Middle frontal gyrus (tissue), 1 donor: ENCODE data around the gene RFNG.

Experiments used
- DNase-seq: peaks from one replicate; pipeline ENCODE4 v3.0.0-alpha.2; 2015; ENCODE audit warnings: low spot score; ENCODE audit errors: extremely low spot score

The RFNG gene

DNA sequence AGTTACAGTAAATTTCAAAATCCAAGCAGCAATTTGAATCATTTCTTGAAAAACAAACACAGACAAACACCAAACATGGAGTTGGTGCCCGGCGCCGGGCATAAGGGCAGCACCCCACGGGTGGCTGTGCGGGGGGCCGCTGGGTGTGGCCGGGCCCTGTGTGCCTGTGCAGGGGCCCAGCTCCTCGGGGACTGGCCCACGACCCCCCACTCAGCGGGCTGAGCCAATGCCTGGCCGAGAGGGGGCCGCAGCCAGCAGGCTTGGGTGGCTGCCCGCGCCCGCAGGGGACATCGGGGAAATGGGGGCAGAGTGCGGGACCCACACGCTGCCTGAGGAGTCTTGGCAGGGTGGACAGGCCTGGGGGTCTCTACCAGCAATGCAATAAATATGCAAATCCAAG, 26.8 kb upstream of the RFNG start:
- DNase-seq = no peak

DNA sequence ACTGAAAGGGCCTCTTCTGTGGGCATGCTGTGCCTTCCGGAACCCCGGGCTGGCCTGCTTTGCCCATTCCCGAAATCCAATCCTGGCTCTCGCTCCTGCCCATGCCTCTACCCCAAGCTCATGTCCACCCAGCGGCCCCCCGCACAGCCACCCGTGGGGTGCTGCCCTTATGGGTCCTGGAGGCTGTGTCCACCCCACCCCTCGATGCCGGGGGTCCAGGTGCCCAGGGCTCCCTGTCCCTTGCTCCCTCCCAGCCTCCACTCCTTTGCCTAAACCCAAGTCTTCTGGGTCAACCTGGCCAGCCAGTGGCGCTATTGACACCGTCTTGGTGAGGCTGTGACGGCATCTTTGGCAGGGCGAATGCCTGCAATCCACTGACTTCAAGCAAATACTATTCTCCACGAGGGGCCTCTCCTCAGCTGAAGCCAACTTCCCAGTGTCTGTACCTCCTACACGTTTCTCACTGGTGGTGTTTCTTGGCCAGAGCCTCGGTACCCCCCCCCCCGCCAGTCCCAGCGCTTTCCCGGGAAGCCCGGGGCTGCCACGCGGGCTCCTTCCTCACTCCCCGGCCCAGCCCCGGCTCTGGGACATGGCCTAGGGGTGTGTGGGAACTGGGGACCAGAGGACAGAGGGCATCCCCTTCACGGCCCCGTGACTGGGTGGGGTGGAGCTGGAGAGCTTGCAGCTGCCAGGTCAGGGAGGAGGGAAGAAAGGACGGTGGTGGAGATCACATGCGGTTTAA, 26.2 kb upstream of the RFNG start:
- peak; percentile 21 for DNase-seq

DNA sequence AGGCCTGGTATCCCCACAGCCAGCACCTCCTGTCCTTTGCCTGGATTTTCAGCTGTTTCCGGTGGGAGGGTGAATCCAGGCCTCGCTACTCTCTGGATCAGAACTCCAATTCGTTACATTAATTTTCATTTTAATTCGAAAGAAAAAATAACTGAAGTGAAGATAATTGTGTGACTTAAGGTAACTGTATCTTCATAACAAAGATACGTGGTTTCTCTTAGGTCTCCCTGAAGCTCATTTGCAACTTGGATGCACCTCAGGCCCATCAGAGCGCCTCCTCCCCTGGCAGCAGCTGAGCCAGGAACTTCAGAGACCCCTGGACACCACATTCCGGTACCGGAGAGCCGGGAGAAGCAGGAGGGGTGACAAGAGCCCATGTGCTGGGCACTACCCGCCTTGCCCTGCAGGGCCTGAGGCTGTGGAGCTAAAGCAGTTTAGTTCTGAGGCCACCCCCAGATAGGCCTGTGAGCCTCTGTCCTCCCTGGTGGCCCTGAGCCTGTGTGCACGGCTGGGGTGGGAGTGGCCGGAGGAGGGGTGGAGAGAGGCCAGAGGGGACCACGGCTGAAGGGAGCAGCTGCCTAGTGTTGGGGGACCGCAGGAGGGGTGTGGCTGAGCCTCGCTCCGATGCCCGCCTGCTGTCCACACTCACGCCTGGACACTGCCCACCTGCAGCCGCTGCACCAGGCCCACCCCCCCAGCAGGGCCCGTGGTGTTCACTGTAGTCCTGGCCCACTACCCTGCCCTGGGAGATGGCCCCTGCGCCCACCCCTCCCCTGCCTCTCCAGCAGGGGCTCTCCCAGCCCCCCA, 25.4 kb upstream of the RFNG start:
- no peak for DNase-seq

DNA sequence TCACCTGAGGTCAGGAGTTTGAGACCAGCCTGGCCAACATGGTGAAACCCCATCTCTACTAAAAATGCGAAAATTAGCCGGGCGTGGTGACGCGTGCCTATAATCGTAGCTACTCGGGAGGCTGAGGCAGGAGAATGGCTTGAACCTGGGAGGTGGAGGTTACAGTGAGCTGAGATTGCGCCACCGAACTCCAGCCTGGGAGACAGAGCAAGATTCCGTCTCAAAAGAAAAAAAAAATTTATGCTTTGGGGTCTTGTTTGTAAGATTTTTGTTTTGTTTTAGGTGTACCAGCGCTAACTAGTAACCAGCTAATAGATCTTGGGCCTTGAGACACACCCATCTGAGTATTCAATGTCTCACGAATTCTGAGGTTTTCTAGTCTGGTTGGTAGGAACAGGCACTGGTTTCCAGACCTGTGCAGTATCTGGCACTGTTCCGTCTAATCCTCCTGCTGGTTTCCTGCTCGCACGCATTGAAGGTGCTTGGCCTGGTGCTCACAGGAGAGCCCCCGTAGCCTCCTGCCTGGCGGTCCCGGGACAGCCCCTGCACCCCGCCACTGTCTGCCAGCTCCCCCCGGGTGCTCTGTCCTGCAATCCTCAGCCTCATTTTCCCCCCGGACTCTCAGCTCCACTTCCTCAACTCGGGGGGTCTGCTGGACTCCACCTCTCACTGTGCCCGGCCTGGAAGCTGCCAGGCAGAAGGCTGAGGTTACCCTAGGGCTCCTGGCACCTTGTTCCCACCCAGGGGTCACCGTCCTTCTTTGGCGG, 24.6 kb upstream of the RFNG start:
- DNase-seq = no peak

DNA sequence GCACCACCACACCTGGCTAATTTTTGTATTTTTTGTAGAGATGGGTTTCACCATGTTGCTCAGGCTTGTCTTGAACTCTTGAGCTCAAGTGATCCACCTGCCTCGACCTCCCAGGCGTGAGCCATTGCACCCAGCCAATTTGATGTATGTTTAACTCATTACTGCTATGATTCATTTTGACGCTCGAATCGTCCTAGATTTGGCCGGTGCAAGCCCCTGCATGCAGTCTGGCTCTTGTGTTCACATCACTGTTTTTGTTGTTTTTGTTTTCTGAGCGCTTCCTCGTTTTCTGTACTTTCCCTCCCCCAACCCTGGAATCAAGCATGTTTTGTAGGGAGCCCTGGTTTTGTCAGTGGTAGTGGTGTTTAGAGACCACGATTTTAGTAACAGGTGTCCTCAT, 21.8 kb upstream of the RFNG start:
- DNase-seq = no peak

DNA sequence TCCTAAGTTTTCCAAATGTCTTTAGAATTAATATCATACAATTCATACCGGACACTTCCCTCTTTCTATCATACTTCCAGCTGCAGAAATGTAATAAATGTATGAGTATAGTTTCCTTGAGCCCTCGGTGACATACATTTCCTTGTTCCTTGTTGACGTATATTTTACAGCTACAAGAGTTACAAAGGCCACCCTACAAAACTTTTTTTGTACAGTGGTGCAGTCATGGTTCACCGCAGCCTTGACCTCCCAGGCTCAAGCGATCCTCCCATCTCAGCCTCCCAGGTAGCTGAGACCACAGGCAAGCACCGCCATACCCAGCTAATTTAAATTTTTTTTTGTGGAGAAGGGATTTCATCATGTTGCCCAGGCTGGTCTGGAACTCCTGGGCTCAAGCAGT, 21.2 kb upstream of the RFNG start:
- DNase-seq = no peak

DNA sequence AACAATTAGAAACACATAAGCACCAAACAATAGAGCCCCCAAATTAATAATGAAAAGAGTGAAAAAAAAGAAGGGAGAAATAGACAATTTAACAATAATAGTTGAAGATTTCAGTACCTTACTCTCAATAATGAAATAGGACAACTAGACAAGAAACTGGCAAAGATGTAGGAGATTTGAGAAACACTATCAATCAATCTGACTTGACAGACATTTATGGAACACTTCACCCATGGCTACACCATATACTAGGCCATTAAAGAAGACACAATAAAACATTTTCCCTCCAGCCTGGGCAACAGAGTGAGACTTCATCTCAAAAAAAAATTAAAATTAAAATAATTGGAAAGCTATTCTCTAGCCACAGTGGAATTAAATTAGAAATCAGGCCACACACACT, 19.0 kb upstream of the RFNG start:
- DNase-seq = no peak

DNA sequence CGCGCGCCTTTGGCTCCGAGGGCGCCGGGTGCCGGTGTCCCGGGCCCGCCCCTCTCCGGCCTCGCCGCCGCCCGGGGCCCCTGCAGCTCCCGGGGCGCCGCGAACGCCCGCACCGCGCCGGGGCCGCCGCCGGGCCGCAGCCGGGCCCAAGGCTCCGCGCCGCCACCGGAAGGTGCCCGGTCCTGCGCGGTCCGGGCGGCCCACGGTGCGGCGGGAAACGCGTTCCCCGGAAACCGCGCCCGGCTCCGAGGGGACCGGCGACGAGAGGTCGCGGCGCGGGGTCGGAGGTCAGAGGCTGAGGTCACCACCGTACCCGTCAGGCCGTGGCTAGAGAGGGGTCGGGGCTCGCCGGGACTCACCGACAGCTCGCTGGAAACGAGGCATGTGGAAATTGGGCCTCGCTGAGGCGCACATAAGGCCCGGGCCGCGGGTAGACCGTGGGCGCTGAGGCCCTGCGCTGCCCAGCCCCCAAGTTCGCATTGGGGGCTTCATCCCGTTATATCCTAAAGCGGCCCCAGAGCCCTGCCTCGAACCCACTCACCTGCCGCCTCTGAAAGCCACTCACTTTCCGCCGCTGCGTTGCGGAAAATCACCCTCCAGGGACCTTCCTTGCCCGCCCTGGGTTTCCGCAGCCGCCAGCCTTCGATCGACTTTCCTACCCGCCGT, 14.2 kb upstream of the RFNG start, which contains the start of gene DUS1L:
Gene DUS1L, minus strand, starts transcription at position 167 of the 666 bp plus-strand sequence. CDS start 745 bp downstream, outside the sequence.
- DNase-seq = peak; percentile 27

DNA sequence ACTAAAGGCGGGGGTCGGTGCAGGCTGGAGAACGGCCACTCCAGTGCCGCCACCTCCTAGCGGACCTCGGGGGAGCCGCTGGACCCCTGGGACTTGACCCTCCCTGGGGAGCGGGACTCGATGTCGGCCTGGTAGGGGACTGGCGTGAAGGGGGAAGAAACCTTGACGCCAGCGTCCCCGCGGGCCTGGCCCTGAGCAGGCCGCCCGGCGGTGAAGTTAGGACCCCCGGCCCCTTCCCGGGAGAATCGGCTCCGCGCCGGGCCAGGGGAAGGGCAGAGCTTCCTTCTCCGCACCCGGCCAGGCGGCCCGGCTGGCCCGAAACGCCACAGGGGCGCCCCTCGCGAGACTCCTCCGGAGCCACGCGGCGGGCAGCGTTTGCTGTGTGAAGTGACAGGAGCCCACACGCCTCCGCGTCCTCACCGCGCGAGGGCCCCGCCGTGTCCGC, 13.6 kb upstream of the RFNG start:
- no peak for DNase-seq

DNA sequence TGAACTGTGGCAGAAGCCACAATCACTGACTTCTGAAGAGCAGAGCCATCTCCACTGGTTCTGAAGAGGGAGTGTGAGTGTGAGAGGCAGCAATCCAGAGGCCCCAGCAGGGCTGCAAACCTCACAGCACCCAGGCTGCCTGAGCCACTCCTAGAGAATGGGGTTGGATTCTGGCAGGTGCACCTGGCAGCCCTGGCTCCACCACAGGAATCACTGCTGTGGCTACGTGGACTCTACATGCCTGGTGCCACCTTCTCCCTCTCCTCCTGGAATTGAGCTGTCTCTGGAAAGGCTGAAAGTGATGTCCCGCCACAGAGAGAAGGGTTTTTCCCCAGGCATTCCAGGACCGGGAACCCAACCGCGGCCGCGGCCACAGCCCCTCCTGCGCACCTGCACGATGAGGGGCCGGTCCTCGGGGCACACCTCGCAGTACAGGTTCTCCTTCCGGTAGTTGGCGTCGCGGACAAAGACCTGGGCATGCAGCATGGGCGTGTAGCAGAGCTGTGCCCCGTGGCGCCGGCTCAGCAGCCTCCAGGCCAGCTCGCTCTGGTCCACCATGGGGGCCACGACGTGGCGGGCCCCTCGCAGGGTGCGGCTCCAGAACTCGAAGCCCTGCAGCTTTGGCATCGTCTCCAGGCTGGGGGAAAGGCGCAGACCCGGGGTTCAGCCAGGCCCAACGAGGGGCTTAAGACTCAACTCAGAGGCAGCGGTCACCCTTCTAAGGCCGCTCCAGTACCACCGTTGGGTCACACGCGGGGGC, 13.0 kb upstream of the RFNG start:
- no peak for DNase-seq

DNA sequence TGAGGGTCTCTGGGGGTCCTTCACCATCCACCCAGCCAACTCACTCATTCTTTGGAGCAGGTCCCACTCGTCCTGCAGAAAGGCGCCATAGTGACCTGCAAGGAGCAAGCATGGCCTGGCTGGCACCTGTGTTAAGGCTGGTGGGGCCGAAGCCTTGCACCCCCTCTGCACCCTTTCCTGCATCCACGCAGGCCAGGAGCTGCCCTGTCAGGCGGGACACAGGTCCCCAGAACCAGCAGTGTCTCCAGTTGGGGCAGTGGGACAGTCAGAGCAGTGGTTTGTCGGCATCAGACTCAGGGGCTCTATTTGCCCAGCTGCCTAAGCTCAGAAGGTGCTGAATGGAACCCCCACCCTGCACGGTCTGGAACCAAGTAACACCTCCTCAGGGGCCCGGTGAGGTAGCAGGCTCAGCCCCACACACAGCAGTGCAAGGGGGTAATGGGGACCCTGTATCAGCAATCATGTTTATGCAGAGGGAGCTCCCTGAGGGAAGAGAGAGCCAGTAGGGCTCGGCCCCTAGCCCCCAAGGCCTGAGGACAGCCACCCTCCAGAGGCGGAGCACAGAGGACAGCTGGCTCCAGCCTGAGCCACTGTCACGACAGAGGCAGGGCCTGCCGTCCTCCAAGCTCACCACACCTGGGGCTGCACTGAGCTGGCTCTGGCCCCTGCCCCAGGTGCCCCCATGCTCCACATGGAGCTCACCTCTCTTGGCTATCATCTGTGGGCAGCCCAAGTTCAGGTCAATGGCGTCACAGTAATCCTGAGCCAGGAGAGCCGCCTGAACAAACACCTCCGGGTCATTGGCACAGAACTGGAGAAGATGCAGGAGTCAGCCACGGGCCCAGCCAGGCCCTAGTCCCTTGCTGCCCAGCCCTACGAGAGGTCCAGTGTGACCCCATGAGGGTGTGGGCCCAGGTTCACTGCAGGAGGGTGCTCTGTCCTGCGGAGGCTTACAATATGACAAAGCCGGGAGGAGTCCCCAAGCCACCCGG, 12.1 kb upstream of the RFNG start:
- DNase-seq = no peak

DNA sequence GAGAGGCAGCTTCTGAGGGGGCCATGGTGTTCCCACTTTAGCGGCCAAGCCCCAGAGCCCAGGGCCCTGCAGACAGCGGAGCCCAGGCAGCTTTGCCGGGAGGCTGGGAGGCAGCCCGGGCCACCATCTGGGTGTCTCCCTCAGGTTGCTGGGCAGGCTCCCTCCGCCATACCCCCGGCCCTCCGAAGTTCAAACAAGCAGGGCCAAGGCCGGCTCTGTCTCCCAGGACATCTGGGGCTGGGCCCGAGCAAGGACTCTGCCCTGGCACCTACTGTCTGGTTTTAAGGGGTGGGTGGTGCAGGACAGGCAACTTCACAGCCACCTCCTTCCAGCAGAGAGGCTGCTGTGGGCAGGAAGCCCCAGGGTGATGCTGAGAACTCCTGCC, 11.4 kb upstream of the RFNG start:
- DNase-seq = no peak

DNA sequence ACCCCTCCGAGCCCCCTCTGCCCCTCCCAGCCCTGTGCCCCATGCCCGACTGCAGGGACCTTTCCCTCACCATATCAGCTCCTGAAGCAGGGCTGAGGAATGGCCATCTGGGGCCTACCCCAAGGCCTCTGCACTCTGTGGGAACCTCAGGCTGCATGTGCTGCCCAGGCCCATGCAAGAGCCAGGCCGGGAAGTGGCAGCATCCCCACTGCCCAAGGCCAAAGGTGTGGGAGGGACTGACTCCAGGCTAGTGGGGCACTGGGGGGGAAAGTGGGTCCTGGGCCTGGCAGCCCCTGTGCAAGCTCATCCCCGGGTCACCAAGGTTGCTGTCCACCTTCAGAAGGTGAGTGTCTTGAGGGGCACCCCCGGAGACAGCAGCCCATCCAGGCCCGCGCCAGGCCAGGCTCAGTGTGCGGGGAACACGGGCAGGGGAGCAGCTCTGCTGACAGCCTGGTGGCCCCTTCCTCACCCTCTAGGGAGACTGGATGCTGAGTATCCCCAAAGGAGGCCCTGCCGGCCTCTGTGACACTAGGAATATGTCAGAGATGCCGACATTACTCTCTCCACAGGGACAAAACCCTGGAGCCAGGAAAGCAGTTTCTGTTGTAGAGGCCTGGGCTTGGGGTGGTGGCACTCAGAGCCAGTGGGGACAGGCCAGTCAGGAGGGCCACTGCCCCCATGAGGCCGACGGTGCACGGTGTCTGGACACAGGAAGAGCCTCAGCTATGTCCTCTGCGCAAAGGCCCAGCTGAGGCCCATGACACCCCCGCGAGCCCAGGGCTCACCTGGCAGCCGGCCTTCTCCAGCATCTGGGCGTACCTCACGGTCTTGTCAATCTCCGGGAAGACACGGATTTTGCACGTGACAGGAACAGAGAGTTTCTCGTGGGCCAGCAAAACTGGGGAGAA, 10.7 kb upstream of the RFNG start:
- DNase-seq = no peak

DNA sequence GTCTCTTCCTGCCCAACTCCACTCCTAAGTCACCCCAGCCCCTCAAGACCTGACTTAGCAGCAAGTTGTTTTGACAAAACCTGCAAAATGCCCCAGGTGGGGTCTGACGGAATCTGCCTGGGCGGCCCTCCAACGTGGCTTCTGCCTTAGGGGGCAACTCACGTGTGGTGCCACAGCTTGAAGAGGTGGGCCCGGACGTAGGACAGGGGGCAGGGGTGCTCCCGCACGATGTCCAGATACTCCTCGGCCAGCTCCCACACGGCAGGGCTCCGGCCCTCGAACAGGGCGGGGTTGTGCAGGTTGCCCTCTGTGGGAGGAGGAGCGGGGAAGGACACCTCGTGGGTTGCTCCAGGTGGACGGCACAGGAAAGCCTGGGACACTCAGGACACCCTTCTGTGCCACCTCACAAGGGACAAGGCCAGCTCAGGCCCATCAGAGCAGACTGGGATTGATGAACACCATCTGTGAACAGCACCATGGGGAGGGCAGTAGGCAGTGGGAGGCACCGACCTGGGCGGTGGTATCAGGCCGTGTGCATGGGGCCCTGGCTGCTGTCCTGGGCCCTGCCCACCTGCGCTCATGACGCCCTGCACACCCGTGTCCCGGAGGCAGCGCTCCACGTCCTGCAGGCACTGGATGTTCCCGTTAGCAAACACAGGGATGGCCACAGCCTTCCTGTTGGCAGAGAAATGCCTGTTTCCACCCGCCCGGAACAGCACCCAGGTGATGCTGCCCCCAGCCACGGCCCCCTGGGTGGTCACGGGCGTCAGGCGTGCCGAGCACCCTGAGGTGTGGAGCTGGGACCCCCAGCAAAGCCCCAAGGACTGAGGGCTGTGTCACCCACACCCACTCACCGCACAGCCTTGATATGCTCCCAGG, 9.7 kb upstream of the RFNG start:
- DNase-seq = no peak

DNA sequence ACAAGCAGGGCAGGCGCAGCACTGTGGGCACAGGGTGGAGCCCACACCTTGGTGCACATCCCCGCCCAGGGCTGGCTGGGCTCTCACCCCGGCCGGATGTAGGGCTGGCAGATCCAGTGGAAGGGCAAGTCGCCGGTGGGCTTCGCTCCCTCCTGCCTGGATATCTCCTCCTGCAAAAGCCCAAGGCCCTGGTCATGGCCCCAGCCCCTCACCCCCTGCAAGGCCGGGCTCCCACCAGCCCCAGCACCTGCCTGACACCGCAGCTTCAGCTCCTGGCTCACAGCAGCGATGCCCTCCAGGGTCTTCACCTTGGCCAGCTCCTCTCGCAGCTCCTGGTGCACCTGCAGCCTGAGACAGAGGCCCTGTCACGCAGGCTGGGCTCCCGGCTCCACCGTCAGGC, 9.0 kb upstream of the RFNG start:
- no peak for DNase-seq

DNA sequence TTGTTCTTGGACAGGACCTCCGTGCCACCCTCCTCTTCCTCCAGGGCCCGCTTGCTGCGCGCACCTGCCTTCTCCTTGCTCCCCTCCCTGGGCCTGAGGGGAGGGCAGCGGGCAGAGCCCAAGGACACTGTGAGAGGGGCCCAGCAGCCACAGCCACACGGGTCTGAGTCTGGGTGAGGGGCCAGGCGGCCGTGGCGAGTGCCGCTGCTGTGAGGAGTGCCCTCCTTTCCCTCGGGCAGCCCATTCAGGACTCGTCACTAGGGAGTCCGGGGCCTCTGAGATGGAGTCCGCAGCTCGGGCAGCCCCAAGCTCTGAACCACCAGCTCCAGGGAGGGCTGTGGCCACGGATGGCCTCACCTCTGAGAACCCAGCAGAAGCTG, 8.4 kb upstream of the RFNG start:
- DNase-seq = no peak

DNA sequence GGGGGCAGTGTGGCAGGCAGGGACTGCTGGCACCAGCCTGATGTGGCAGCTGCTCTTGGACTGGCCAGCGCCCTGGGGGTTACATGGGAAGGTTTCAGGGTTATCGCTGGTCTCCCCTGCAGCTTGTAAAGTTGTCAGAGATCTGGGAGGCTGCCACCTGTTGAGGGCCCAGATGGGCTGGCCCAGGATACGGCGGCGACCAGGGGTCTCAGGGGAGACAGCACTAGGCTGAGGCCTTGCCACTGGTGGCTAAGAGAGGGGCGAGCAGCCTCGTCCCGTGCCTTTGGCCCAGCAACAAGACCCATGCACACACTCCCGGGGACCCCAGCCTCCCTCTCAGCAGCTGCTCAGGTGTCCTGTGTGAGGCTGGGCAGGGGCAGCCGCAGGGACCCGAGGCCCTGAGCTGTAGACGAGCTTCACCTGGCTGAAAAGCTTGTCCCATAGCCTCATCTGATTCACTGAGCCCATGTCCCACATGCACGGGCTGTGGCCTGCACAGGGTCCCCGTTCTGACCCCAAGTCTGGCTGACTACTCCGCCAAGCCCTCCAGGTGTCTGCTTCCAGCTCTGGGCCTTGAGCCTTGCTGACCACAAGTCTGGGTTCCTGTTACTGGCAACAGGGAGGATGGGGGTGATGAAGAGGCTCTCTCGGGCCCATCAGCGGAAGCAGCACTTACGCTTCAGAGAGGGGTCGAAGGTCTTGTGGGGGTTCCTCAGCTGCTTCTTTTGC, 7.8 kb upstream of the RFNG start:
- no peak for DNase-seq
